AG09319 (cell line): ENCODE data around the gene FCN1.

Experiments
- DNase-seq: peaks from one replicate; pipeline ENCODE4 v3.0.0-alpha.2; 2010; ENCODE audit warnings: low read depth; ENCODE audit errors: extremely low read depth
- TF ChIP-seq, protein P1 (sequence below): IDR thresholded peaks from 2 replicates; pipeline ENCODE4 v1.5.1; 2011; ENCODE audit warnings: low read depth, mild to moderate bottlenecking, inconsistent platforms, low read length, moderate library complexity

The FCN1 gene

DNA sequence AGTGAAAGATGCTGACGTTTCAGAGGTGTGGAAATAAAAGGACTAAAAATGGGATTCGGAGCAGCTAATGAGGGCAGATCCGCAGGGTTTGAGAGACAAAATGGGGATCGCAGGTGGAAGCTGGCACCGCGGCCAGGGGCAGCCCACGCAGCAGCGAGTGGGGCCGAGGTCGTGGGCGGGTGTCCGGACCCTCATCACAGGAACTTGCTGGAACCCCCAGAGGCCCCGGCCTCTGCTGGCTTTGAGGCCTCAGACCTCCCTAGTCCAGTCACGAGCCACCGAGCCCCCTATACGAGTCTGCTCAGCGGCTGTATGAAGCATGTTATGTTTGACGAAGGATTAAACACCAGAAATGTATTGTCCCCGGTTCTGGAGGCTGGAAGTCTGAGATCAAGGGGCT lies 45.8 kb upstream of the FCN1 start:
- no peak for DNase-seq
- TF ChIP-seq, protein P1, sequence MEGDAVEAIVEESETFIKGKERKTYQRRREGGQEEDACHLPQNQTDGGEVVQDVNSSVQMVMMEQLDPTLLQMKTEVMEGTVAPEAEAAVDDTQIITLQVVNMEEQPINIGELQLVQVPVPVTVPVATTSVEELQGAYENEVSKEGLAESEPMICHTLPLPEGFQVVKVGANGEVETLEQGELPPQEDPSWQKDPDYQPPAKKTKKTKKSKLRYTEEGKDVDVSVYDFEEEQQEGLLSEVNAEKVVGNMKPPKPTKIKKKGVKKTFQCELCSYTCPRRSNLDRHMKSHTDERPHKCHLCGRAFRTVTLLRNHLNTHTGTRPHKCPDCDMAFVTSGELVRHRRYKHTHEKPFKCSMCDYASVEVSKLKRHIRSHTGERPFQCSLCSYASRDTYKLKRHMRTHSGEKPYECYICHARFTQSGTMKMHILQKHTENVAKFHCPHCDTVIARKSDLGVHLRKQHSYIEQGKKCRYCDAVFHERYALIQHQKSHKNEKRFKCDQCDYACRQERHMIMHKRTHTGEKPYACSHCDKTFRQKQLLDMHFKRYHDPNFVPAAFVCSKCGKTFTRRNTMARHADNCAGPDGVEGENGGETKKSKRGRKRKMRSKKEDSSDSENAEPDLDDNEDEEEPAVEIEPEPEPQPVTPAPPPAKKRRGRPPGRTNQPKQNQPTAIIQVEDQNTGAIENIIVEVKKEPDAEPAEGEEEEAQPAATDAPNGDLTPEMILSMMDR: no peak

DNA sequence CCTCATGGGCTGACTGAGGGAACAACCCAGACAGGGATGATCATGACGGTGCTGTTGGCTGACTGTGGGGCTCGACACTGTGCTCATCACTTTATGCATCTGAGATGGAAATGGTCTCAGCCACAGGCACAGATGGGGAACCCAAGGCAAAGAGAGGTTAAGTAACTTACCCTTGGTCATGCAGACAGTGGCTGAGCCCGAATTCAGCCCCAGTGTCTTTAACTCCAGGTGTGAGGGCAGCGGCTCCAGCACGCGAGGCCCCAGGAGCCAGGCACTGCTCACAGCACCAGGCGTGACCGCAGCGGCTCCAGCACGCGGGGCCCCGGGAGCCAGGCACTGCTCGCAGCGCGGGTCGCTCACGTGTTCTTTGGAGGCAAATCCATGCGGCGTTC lies 45.3 kb upstream of the FCN1 start:
- TF ChIP-seq, protein P1: no peak
- DNase-seq: no peak

DNA sequence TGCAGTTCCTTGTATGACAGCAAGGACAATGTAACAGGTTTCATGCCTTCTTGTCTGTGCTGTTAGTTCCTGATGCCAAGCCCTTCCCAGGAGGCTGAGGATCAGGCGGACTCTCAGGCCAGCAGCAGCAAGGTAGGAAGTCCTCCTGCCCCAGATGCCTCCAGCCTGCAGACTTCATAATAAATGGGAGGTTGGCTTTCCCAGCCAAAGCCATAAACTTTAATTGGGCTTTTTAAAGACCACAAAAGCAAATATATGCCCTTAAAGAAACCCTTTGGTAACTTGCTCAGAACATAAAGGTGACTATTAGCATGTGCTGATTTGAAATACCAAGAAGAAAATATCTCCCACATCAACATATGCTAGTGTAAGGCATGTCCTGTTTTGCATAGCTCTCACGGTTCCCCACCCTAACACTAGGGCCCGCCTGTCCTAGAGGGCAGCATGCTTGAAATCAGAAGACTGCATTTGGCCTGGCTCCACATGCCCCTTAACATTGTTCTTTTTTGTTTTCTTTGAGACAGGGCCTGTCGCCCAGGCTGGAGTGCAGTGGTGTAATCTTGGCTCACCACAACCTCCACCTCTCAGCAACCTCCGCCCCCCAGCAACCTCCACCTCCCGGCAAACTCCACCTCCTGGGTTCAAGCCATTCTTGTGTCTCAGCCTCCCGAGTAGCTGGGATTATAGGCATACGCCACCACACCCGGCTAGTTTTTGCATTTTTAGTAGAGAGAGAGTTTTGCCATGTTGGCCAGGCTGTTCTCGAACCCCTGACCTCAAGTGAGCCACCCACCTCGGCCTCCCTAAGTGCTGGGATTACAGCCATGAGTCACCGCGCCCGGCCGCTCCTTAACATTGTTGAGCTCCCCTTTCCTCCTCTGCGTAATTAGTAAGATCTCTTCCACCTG lies 44.6 kb upstream of the FCN1 start:
- TF ChIP-seq, protein P1: no peak
- no peak for DNase-seq

DNA sequence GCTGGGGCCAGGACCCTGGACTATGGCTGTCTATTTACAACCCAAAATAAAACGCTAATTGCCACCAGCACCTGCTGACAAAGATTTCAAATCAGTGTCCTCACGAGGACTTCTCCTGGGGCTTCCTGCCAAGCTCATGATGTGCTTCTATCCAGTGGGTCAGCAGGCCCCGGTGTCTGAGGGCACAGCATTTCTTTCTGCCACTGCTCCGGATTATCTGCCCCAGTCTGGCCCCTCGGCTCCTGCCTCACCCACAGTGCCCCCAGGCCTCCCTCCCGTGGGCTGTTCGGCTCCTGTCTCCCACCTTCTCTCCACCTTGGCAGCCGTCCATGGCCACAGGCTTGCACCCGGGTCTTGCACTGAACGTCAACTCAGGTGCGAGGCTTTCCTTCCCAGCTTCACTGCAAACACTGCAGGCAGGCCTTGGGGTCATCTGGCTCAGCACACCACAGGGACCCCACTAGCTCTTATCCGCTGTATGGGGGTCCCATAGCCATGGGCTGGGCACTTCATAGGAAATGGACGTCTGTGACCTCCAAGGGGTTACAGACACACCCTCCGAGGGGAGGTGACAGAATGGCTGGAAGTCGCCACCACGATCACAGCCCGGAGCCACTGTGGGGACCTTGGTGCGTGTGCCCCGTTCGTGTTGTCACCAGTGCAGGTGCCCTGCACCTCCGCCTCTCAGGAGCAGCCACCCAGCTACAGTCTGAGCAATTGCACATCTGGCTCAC lies 43.8 kb upstream of the FCN1 start:
- DNase-seq: no peak
- TF ChIP-seq, protein P1: no peak

DNA sequence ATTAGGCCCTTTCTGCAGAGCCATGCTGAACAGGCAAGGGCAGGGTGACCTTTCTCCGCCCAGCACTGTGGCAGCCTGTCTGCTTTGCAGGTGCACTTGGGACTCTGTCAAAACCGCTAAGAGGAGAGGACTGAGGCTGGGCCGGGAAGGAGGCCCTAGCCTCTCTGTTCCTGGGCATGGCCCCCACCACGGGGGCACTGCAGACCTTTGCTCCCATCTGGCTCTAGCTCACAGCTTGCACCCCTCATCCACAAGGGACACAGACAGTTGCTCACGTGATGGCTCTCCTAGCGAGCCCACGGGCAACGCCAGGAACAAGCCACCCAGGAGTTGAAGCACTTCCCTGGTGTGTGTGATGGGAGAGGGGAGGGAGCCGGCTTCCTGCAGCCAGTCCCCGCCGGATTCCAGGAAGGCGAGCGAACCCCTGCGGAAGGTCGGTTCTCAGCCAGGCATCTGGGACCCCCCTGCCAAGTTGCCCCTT lies 43.0 kb upstream of the FCN1 start:
- TF ChIP-seq, protein P1: no peak
- DNase-seq: no peak

DNA sequence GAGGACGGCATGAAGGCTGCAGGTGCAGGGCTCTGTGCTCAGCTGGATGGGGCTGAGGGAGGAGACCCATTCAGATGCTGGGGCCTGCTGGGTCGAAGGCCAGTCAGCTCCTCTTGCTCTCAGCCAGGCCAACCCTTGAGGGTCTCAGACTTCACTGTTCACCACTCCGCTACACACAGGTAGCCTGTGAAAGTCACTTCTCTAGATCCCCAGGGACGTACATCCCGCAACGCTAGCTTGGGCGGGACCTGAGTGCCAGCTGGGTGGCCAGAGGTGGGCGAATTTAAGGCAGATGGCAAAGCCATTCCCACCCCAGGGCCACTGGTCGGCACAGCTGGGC lies 42.2 kb upstream of the FCN1 start:
- DNase-seq: no peak
- TF ChIP-seq, protein P1: no peak
